ENCODE results near the gene COL26A1. TPM values are rescaled to one million over a fixed set of nuclear protein-coding genes. Genes with fewer than 3 reads are reported as not detected.

Gene COL26A1
- total RNA-seq, 1 experiment from 2014 or later, result 0.43 TPM

- POLR2A ChIA-PET (ENCODE audit: low non-redundant PET), result no interaction called here
Measured at GRCh38 chr7:101555921-101556275, 193.2 kb downstream of the COL26A1 start.

GRCh38 chr7:101556453-101556968, 193.8 kb downstream of the COL26A1 start:
- BruUV-seq (replicated peaks), result no TSS peak
- Histone ChIP-seq H3K27me3 (replicated peaks; ENCODE audit: insufficient read depth, low read depth, low read length, poor library complexity) (no peaks in the 10 kb centered on the region), H3K9me3 (ENCODE audit: low read depth, low read length, poor library complexity, severe bottlenecking) (no peaks in the 10 kb centered on the region), H3K4me3 (ENCODE audit: low read depth, low read length, poor library complexity, severe bottlenecking) (no peak overlapping the region), H3K27ac (ENCODE audit: low read depth, low read length, poor library complexity, severe bottlenecking) (no peak overlapping the region), H3K4me1 (ENCODE audit: insufficient read depth, low read length, poor library complexity, severe bottlenecking) (no peaks in the 10 kb centered on the region), H3K36me3 (ENCODE audit: insufficient read depth, low read length, poor library complexity, severe bottlenecking) (no peaks in the 10 kb centered on the region)
- intact Hi-C loops (cut with micrococcal nuclease; ENCODE audit: unreplicated experiment), result no loop called here
- POLR2A ChIA-PET (ENCODE audit: low non-redundant PET), result no interaction called here
- CTCF ChIA-PET, result no interaction called here
- DNase-seq (ENCODE audit: low spot score), result no peak
- TF ChIP-seq CTCF (conservative IDR thresholded peaks at IDR 0.05; ENCODE audit: low read depth, low read length) (no peak), EZH2 (IDR thresholded peaks at IDR 0.05; ENCODE audit: borderline replicate concordance, low read depth, low read length, poor library complexity, severe bottlenecking) (no peak)

More at GRCh38 chr7:101555921-101556275, 193.2 kb downstream of the COL26A1 start:
- no peak for DNase-seq (ENCODE audit: low spot score)
- Histone ChIP-seq H3K36me3 (ENCODE audit: insufficient read depth, low read length, poor library complexity, severe bottlenecking) (no peaks in the 10 kb centered on the region), H3K4me3 (ENCODE audit: low read depth, low read length, poor library complexity, severe bottlenecking) (no peak overlapping the region), H3K27me3 (replicated peaks; ENCODE audit: insufficient read depth, low read depth, low read length, poor library complexity) (no peaks in the 10 kb centered on the region), H3K27ac (ENCODE audit: low read depth, low read length, poor library complexity, severe bottlenecking) (no peak overlapping the region), H3K9me3 (ENCODE audit: low read depth, low read length, poor library complexity, severe bottlenecking) (no peaks in the 10 kb centered on the region), H3K4me1 (ENCODE audit: insufficient read depth, low read length, poor library complexity, severe bottlenecking) (no peaks in the 10 kb centered on the region)
- CTCF ChIA-PET, result interaction anchor here (0.9 kb wide), 1 partner anchor 13 kb away, joined by 3 read pairs; no protein-coding TSS in a partner anchor
- no TSS peak for BruUV-seq (replicated peaks)
- intact Hi-C loops (cut with micrococcal nuclease; ENCODE audit: unreplicated experiment), result no loop called here
- no peak for TF ChIP-seq EZH2 (IDR thresholded peaks at IDR 0.05; ENCODE audit: borderline replicate concordance, low read depth, low read length, poor library complexity, severe bottlenecking)
- TF ChIP-seq CTCF (conservative IDR thresholded peaks at IDR 0.05; ENCODE audit: low read depth, low read length), result no peak

- H3K9me3 ChIP-seq (ENCODE audit: low read depth, low read length, poor library complexity, severe bottlenecking), result no peaks in the 10 kb centered on the region
- ChIA-PET CTCF (no interaction called here), POLR2A (ENCODE audit: low non-redundant PET) (no interaction called here)
- H3K27ac ChIP-seq (ENCODE audit: low read depth, low read length, poor library complexity, severe bottlenecking), result no peak overlapping the region
- no peaks in the 10 kb centered on the region for H3K27me3 ChIP-seq (replicated peaks; ENCODE audit: insufficient read depth, low read depth, low read length, poor library complexity)
- H3K4me3 ChIP-seq (ENCODE audit: low read depth, low read length, poor library complexity, severe bottlenecking), result no peak overlapping the region
- no peaks in the 10 kb centered on the region for H3K36me3 ChIP-seq (ENCODE audit: insufficient read depth, low read length, poor library complexity, severe bottlenecking)
- H3K4me1 ChIP-seq (ENCODE audit: insufficient read depth, low read length, poor library complexity, severe bottlenecking), result no peaks in the 10 kb centered on the region
- DNase-seq (ENCODE audit: low spot score), result no peak
- intact Hi-C loops (cut with micrococcal nuclease; ENCODE audit: unreplicated experiment), result no loop called here
- TF ChIP-seq EZH2 (IDR thresholded peaks at IDR 0.05; ENCODE audit: borderline replicate concordance, low read depth, low read length, poor library complexity, severe bottlenecking) (no peak), CTCF (conservative IDR thresholded peaks at IDR 0.05; ENCODE audit: low read depth, low read length) (no peak)
- no TSS peak for BruUV-seq (replicated peaks)
Measured at GRCh38 chr7:101557421-101557820, 194.7 kb downstream of the COL26A1 start.

All from A673 (cell line).